Measurements from ENCODE around the gene FSD1.

The FSD1 gene

DNA sequence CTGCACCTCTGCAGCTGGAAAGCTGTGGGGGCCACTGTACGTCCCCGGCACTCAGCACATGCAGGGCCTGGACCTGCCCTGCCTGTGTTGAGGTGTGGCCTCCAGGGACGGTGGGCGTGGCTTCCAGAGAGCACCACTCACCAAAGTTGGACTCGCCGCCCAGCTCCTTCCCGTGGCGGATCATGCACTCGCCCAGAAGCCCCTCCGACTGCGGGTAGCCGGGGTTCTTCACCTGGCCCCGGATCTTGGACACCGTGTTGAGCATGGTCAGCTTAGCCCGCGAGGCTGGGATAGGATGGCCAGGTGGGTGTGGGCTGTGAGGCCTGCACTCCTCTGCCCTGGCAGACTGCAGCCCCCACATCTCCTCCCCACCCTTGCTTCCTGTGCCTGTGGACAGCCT lies 60.9 kb downstream of the FSD1 start:
- DNase-seq (ENCODE audit: low spot score), result peak; percentile 44

DNA sequence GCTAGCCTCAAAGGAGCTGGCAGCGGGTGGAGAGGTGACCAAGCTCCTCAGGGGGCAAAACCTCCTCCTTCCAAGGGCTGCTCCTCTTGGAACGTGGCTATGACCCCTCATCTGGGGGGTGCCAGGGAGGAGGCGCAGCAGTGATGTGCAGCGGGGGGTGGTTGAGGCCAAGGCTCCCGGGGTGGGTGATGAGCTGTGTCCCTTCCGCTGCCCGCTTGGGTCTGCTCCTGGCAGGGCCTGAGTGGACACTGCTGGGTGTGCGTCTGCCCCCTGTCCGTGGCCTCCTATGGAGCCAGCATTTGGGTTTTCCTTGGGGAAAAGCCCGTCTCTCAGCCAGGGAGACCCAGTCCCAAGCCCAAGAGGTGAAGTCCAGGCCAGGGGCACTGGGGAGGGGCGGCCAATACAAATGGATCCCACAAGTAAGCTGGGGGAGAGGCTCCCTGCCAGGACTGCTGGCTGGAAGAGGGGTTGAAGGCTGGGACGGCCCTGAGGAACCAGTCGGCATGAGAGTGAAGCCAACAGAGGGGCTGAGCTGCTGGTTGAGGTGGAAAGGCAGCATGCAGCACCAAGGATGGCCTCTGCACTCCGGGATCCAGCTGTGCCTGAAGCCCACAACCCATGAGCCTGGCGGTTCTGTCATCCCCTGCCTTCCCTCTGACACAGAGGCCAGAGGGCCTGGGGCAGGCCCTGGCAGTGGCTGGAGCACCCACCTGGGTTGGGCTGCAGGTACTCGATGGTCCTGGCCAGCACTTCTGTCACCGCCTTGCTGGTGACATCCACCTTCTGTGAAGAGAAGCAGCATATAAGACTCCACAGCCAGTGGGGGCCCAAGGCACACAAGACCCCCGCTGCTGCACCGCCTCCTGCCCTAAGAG lies 61.6 kb downstream of the FSD1 start:
- no peak for DNase-seq (ENCODE audit: low spot score)

- no peak for DNase-seq (ENCODE audit: low spot score)
These were observed 62.4 kb downstream of the FSD1 start for GRCh38 chr19:4366666-4367335.

DNA sequence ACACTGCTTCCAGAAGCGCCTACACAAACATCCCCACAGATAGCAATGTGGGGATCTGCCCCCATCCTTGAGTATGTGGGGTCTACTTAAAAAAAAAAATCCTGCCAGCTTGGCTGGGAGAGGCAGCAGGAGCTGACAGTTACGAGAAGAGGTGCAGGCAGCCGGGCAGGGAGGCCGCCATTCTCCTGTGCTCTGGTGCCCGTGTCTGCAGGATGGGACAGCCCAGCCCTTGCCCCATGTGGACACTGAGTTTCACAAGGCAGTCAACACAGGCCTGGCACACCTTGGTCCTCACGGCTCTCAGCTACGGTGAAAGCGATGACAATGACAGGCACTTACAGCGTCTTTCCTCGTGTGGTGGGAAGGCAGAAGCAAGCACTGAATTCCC lies 62.9 kb downstream of the FSD1 start:
- DNase-seq (ENCODE audit: low spot score), result no peak

DNA sequence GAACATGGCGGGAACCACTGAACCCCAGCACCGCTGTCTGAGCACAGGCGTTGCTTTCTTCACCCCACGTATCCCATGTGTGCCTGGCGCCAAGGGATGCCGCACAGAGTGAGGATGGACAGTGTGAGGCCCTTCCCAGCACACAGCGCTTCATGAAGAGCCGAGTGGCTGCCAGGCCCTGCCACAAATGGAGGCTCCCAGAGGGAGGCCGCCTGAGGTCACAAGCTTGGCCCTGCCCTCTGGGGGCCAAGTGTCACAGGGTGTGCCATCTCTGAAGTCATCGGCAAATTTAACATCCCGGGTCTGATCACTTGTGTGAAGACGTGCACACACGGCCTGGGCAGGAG lies 63.4 kb downstream of the FSD1 start:
- DNase-seq (ENCODE audit: low spot score), result no peak

DNA sequence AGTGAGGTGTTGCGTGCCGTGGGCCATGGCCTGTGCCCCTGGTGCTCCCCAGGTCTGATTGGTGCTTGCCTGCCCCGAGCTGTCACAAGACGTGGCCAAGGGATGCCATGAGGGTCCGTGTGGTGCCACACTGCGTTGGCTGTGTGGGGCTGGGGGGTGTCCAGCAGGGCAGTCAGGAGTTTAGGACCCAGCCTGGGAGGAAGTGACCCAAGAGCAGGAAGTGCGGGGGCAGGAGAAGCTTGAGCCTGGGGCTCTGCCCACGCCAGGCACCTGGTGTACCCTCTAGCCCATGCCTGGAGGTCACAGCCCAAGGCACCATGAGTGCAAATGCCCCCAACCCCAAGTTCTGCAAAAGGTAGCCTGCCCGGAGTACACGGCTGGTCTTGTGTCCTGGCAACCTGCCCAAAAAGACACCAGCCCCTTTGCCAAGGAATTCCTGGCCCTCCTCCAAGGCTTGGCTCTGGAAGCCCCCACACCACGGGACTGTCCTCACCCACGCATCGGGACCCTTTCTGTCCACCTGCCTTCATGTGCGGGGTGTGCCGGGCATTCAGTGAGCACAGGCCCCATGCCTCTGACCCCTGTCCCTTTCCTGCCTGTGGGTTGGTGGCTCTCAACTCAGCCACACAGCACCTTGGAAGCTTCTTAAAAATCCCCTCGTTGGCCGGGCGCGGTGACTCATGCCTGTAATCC lies 63.9 kb downstream of the FSD1 start:
- no peak for DNase-seq (ENCODE audit: low spot score)

- peak; percentile 54 for DNase-seq (ENCODE audit: low spot score)
These were observed 64.9 kb downstream of the FSD1 start for GRCh38 chr19:4369109-4369887.

- peak; percentile 84 for DNase-seq (ENCODE audit: low spot score)
These were observed 65.5 kb downstream of the FSD1 start for GRCh38 chr19:4369888-4370260.

DNA sequence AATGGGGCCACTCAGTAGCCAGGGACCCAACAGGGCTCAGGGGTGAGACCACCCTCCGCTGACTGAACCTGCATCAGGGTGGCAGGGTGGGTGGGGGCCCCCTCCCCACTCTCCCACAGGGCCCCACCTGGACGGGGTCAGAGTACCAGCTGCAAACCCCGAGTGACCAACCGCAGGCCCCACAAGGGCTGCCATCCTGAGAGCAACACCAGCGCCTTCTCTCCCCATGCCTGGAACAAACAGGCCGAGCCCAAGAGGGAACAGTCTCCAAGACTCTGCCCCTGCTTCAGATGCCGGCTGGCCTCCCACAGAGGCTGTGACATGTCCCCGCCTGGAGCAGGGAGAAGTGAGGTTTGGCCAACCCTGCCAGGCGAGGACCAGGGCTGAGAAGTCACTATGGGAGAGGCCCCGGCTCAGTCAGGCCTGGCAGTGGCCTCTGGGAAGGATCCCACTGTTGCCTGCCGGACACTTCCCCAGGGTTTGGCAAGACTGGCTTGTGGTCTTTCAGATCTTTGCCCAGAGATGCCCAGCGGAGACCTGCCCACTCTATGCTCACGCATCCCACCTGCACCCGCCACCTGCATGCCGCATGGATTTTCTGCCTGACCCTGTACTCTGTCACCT lies 66.1 kb downstream of the FSD1 start:
- DNase-seq (ENCODE audit: low spot score), result no peak

DNA sequence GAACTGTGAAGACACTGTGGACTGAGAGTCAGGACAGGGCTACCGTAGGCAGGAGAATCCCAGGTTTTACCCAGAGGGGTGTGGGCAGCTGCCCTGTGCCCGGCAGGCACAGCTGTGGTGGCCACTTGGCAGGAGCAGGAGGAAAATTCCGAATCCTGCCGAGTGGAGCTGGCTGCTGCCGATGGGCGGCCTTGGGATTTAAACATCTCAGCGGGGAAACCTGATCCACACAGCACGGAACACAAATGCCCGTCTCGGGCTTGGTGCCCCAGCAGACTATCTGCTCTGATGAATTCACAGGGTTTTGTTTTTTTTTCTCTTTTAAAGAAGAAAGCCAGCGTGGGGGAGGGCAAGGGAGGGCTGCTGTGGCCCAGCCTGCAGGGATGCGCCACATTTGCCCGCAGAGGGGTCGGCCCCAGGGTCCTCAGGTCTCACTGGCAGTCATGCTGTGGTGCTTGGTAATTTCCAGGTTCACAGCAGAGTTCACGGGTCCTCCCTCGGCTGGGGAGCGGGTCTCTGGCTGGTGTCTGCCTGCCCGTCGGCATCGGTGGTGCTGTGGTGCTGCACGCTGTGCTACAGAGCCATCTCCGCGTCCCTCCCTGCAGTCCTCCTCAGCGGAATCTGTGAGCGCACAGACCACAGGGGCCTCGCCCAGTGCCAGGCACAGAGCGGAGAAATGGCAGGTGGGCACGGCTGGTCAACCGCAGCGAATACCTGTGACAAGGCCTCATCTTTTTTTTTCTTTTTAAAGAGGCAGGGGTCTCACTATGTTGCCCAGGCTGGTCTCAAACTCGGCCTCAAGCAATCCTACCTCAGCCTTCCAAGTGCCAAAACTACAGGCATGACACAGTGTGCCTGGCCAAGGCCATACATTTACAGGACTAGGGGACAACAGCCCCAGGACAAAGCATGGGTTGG lies 67.1 kb downstream of the FSD1 start:
- DNase-seq (ENCODE audit: low spot score), result no peak

DNA sequence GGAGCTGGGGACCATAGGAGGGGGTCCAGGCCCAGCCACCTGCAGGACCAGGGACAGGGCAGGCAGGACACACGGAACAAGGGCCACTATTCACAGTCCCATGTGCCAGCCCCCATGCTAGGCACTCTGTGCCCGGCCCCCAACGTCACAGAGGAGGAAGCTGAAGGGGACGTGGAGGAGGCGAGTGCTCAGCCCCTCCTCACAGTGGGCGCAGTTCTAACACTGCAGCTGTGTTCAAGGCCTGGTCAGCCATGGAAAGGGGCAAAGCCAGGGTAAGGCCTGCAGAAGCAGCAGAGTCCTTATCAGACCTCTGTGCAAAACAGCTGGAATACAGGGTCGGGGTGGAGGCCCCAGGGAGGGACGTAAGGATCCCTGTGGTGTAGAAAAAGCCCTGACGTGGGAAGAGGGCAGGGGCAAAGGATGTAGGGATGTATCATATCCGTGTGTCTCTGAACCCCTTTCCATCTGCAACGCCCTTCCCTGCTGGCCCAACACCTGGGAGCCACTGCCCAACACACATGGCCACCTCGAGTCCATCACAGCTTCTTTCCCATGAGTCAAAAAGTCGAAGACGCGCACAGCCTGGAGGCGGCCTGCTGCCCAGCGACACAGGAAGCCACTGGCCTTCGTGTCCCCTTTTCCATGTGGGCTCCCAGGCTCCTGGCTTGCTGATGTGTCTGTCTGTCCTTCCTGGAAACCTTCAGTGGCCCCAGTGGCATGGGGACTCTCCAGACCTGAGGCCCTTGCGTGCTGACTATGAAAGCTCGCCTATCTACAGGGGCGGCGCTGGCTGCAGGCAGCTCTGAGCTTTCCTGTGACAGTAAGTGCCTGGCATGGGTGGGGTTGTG lies 68.0 kb downstream of the FSD1 start:
- DNase-seq (ENCODE audit: low spot score), result peak; percentile 68

DNA sequence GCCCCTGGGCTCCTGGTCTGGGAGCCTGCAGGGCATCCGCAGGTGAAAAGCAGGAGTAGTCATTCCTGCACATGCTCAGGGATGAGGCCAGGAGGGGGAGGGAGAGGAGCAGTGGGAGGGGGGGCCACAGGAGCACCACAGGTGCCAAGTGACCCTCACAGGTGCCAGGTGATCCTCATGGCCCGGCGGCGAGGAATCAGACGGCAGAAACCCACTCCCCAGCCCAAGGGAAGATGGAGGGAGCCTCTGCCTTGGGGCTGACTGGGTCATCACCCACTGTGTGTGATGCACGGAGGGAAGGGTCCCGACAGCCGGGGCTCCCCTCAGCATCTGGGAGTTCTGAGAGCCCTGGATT lies 68.6 kb downstream of the FSD1 start:
- DNase-seq (ENCODE audit: low spot score), result no peak
